Measurements from ENCODE around the gene GTSF1L.

DNA sequence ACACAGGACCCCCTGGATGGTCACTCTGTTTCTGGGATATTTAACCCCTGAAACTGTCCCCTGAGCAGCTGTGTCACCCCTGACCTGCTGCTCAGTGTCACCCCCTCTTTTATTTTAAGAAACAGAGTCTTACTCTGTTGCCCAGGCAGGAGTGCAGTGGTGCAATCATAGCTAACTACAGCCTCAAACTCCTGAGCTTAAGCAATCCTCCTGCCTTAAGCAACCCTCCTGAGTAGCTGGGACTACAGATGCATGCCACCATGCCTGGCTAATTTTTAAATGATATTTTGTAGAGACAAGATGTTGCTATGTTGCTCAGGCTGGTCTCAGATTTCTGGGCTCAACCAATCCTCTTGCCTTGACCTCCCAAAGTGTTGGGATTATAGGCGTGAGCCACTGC, 21.5 kb upstream of the GTSF1L start:
- TF ChIP-seq, protein P1, sequence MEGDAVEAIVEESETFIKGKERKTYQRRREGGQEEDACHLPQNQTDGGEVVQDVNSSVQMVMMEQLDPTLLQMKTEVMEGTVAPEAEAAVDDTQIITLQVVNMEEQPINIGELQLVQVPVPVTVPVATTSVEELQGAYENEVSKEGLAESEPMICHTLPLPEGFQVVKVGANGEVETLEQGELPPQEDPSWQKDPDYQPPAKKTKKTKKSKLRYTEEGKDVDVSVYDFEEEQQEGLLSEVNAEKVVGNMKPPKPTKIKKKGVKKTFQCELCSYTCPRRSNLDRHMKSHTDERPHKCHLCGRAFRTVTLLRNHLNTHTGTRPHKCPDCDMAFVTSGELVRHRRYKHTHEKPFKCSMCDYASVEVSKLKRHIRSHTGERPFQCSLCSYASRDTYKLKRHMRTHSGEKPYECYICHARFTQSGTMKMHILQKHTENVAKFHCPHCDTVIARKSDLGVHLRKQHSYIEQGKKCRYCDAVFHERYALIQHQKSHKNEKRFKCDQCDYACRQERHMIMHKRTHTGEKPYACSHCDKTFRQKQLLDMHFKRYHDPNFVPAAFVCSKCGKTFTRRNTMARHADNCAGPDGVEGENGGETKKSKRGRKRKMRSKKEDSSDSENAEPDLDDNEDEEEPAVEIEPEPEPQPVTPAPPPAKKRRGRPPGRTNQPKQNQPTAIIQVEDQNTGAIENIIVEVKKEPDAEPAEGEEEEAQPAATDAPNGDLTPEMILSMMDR (IDR thresholded peaks at IDR 0.05; ENCODE audit: low read depth, low read length, missing input control) = no peak
- TF ChIP-seq FOXA1 (IDR thresholded peaks at IDR 0.05) (no peak), HNF4G (IDR thresholded peaks at IDR 0.05) (no peak), RXRA (IDR thresholded peaks at IDR 0.05) (no peak), RAD21 (IDR thresholded peaks at IDR 0.05) (no peak), GABPA (IDR thresholded peaks at IDR 0.05 in 1 of 2, conservative IDR thresholded peaks at IDR 0.05 in 1 of 2) (no peak), EGR1 (IDR thresholded peaks at IDR 0.05; ENCODE audit: low read depth in 2 of 2) (no peak), TAF1 (conservative IDR thresholded peaks at IDR 0.05) (no peak), JUND (IDR thresholded peaks at IDR 0.05) (no peak), NR2F2 (IDR thresholded peaks at IDR 0.05) (no peak)
- TF ChIP-seq, protein P2, sequence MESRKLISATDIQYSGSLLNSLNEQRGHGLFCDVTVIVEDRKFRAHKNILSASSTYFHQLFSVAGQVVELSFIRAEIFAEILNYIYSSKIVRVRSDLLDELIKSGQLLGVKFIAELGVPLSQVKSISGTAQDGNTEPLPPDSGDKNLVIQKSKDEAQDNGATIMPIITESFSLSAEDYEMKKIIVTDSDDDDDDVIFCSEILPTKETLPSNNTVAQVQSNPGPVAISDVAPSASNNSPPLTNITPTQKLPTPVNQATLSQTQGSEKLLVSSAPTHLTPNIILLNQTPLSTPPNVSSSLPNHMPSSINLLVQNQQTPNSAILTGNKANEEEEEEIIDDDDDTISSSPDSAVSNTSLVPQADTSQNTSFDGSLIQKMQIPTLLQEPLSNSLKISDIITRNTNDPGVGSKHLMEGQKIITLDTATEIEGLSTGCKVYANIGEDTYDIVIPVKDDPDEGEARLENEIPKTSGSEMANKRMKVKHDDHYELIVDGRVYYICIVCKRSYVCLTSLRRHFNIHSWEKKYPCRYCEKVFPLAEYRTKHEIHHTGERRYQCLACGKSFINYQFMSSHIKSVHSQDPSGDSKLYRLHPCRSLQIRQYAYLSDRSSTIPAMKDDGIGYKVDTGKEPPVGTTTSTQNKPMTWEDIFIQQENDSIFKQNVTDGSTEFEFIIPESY (IDR thresholded peaks at IDR 0.05) = no peak
- TF ChIP-seq, protein P3, sequence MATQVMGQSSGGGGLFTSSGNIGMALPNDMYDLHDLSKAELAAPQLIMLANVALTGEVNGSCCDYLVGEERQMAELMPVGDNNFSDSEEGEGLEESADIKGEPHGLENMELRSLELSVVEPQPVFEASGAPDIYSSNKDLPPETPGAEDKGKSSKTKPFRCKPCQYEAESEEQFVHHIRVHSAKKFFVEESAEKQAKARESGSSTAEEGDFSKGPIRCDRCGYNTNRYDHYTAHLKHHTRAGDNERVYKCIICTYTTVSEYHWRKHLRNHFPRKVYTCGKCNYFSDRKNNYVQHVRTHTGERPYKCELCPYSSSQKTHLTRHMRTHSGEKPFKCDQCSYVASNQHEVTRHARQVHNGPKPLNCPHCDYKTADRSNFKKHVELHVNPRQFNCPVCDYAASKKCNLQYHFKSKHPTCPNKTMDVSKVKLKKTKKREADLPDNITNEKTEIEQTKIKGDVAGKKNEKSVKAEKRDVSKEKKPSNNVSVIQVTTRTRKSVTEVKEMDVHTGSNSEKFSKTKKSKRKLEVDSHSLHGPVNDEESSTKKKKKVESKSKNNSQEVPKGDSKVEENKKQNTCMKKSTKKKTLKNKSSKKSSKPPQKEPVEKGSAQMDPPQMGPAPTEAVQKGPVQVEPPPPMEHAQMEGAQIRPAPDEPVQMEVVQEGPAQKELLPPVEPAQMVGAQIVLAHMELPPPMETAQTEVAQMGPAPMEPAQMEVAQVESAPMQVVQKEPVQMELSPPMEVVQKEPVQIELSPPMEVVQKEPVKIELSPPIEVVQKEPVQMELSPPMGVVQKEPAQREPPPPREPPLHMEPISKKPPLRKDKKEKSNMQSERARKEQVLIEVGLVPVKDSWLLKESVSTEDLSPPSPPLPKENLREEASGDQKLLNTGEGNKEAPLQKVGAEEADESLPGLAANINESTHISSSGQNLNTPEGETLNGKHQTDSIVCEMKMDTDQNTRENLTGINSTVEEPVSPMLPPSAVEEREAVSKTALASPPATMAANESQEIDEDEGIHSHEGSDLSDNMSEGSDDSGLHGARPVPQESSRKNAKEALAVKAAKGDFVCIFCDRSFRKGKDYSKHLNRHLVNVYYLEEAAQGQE (IDR thresholded peaks at IDR 0.05) = no peak
- TF ChIP-seq, protein P4, sequence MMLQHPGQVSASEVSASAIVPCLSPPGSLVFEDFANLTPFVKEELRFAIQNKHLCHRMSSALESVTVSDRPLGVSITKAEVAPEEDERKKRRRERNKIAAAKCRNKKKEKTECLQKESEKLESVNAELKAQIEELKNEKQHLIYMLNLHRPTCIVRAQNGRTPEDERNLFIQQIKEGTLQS (IDR thresholded peaks at IDR 0.05) = no peak
- TF ChIP-seq, protein P5, sequence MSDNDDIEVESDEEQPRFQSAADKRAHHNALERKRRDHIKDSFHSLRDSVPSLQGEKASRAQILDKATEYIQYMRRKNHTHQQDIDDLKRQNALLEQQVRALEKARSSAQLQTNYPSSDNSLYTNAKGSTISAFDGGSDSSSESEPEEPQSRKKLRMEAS (IDR thresholded peaks at IDR 0.05) = no peak
